Uterus (tissue), 2 donors: ENCODE measurements around the gene MEF2B.

Source experiments
- POLR2A ChIP-seq, 2 donors: fragments of 450-650 bp; IDR thresholded peaks; one replicate each; pipeline ENCODE4 v1.6.1; 2016; ENCODE audit warnings: antibody characterized with exemption in 2 of 2, mild to moderate bottlenecking in 1 of 2, moderate library complexity in 1 of 2
- TF ChIP-seq, protein P1 (sequence below), 4 experiments: fragments of 200-600 bp in 2 of 4; fragments of 450-650 bp in 2 of 4; sonication (generic) in 2 of 4; IDR thresholded peaks; one replicate each; pipeline ENCODE4 v1.5.1; 2016 to 2019; ENCODE audit warnings: antibody characterized with exemption in 4 of 4, mild to moderate bottlenecking in 2 of 4, moderate library complexity in 1 of 4

DNA sequence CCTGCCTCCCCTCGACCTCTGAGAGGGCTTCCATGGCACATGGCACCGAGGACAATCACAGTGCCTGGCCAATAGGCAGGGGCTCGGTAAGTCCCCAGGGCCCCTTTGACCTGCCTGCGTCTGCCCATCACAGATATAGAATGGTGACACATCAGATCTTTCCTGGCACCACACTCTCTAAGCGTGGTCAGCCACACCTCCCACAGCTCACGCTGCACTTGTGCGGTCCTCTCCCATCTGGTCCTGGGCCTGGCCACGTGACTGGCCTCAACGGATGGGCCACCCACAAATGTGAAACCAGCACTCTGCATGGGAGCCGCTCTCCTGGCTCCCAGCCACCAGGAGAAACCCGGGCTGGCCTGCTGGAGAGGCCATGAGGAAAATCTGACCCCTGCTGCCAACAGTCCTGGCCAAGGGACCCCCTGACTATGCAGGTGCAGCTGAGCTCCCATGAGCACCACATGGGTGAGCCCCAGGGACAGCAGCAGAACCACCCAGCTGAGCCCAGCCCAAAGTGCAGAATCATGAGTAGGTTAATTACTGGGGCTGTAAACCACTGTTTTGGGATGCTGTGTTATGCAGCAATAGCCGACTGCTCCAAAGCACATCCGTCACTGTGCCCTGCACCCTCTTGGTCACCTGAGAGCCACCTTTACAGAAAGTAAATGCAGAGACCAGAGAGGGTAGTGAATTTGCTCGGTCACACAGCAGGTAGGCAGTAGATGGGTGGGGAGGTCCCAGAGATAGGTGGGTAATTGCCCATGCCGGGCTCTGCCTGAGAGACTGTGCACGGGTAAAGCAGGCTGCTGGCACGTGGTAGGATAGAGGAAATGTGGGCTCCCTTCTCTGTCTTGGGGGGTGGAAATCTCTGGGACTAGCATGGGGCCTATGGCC, 9.7 kb upstream of the MEF2B start:
- TF ChIP-seq, protein P1, sequence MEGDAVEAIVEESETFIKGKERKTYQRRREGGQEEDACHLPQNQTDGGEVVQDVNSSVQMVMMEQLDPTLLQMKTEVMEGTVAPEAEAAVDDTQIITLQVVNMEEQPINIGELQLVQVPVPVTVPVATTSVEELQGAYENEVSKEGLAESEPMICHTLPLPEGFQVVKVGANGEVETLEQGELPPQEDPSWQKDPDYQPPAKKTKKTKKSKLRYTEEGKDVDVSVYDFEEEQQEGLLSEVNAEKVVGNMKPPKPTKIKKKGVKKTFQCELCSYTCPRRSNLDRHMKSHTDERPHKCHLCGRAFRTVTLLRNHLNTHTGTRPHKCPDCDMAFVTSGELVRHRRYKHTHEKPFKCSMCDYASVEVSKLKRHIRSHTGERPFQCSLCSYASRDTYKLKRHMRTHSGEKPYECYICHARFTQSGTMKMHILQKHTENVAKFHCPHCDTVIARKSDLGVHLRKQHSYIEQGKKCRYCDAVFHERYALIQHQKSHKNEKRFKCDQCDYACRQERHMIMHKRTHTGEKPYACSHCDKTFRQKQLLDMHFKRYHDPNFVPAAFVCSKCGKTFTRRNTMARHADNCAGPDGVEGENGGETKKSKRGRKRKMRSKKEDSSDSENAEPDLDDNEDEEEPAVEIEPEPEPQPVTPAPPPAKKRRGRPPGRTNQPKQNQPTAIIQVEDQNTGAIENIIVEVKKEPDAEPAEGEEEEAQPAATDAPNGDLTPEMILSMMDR (IDR thresholded peaks at IDR 0.05) = no peak
- no peak for TF ChIP-seq POLR2A (IDR thresholded peaks at IDR 0.05)
